Caco-2 (cell line): ENCODE measurements around the gene PTPRB. TPM values are rescaled to one million over a fixed set of nuclear protein-coding genes. Genes with fewer than 3 reads are reported as not detected.

Experiments
- BruUV-seq: library from RNA; stranded (reverse); fragments of 400-500 nt; replicated peaks from 2 replicates; lab custom pipeline; 2021; lab: Mats Ljungman, UMichigan
- CTCF ChIA-PET: fragments of 300-600 bp; sonication (Branson Sonifier 250); formaldehyde crosslinking; loops from one replicate; lab custom pipeline; 2022; ENCODE audit warnings: antibody characterized with exemption; lab: Charles Lee
- POLR2A ChIA-PET: fragments of 300-600 bp; sonication (Branson Sonifier 250); formaldehyde crosslinking; loops from one replicate; lab custom pipeline; 2022; ENCODE audit warnings: antibody characterized with exemption; lab: Charles Lee
- DNase-seq, 2 experiments: peaks; one replicate each; pipeline versions ENCODE4 v3.0.0 to v3.0.0-alpha.2; 2020 to 2022
- H3K27me3 ChIP-seq: replicated peaks from 2 replicates; pipeline ENCODE4 v1.6.0; 2011; ENCODE audit warnings: low read length; ENCODE audit not compliant: control insufficient read depth, insufficient read depth
- H3K36me3 ChIP-seq: 2 replicates; pipeline ENCODE4 v1.5.1; 2011; ENCODE audit warnings: low read length; ENCODE audit not compliant: control insufficient read depth, insufficient read depth
- H3K4me1 ChIP-seq: fragments of 250-450 bp; sonication (Bioruptor Pico); 2 replicates; pipeline ENCODE4 v1.5.1; 2020; ENCODE audit warnings: mild to moderate bottlenecking
- H3K4me3 ChIP-seq: 2 replicates; pipeline ENCODE4 v1.5.1; 2011; ENCODE audit warnings: low read depth, mild to moderate bottlenecking, control low read depth, low read length
- H3K9me3 ChIP-seq: fragments of 250-450 bp; sonication (Bioruptor Pico); 2 replicates; pipeline ENCODE4 v1.5.1; 2020; ENCODE audit warnings: mild to moderate bottlenecking, moderate library complexity
- H3K27ac Mint-ChIP-seq: one replicate; pipeline ENCODE4 v1.8.0; 2022; ENCODE audit warnings: mixed read lengths; ENCODE audit not compliant: unreplicated experiment
- H3K27me3 Mint-ChIP-seq: one replicate; pipeline ENCODE4 v1.8.0; 2022; ENCODE audit warnings: mixed read lengths; ENCODE audit not compliant: insufficient read depth, unreplicated experiment
- H3K36me3 Mint-ChIP-seq: one replicate; pipeline ENCODE4 v1.8.0; 2022; ENCODE audit warnings: mild to moderate bottlenecking, mixed read lengths; ENCODE audit not compliant: insufficient read depth, unreplicated experiment
- H3K4me1 Mint-ChIP-seq: one replicate; pipeline ENCODE4 v1.8.0; 2022; ENCODE audit warnings: low read depth, mixed read lengths; ENCODE audit not compliant: unreplicated experiment
- H3K4me3 Mint-ChIP-seq: one replicate; pipeline ENCODE4 v1.8.0; 2022; ENCODE audit warnings: mild to moderate bottlenecking, moderate library complexity, mixed read lengths; ENCODE audit not compliant: unreplicated experiment
- H3K9me3 Mint-ChIP-seq: one replicate; pipeline ENCODE4 v1.8.0; 2022; ENCODE audit warnings: mixed read lengths; ENCODE audit not compliant: unreplicated experiment
- intact Hi-C: fragments of 100-400 bp; cut with micrococcal nuclease; formaldehyde crosslinking; loops from one replicate; pipeline ENCODE4 v1.10.0; 2022; ENCODE audit not compliant: unreplicated experiment
- total RNA-seq: library from RNA; stranded (reverse); gene quantifications from 2 replicates; pipeline ENCODE4 v1.2.3, GENCODE V29; 2022
- TF ChIP-seq, protein P1 (sequence below), 2 experiments: fragments of 200-600 bp in 1 of 2; IDR thresholded peaks; 1 replicate in 1 of 2; 2 replicates in 1 of 2; pipeline versions ENCODE4 v1.5.1 to v1.8.0; 2011 to 2022; ENCODE audit warnings: antibody characterized with exemption in 1 of 2, control low read depth in 1 of 2, inconsistent platforms in 1 of 2, low read depth in 1 of 2, low read length in 1 of 2, mild to moderate bottlenecking in 1 of 2, moderate library complexity in 1 of 2; ENCODE audit not compliant: insufficient read depth in 1 of 2, severe bottlenecking in 1 of 2, unreplicated experiment in 1 of 2

The PTPRB gene
- total RNA-seq, 1 experiment from 2014 or later = 0.73 TPM

DNA sequence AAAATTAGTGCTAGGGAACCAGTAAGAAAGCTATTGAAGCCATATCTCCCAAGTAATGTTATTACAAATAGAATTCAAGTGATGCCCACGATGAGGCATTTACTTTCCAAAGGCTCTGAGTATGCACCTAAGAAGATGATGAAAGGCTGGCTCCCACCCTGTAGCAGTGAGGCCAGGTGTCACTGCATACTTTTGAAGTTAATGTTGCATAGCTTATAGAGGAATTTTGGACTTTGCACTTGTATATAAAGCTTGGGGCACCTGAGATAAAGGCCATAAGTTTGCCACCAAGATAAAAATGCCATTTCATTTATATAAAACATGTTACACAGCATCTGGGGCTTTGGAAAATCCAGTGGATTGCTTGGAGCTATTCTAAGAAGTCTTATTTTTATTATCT, 96.2 kb downstream of the PTPRB start:
- no peak overlapping the region for H3K4me3 ChIP-seq
- POLR2A ChIA-PET = no interaction called here
- TF ChIP-seq, protein P1, sequence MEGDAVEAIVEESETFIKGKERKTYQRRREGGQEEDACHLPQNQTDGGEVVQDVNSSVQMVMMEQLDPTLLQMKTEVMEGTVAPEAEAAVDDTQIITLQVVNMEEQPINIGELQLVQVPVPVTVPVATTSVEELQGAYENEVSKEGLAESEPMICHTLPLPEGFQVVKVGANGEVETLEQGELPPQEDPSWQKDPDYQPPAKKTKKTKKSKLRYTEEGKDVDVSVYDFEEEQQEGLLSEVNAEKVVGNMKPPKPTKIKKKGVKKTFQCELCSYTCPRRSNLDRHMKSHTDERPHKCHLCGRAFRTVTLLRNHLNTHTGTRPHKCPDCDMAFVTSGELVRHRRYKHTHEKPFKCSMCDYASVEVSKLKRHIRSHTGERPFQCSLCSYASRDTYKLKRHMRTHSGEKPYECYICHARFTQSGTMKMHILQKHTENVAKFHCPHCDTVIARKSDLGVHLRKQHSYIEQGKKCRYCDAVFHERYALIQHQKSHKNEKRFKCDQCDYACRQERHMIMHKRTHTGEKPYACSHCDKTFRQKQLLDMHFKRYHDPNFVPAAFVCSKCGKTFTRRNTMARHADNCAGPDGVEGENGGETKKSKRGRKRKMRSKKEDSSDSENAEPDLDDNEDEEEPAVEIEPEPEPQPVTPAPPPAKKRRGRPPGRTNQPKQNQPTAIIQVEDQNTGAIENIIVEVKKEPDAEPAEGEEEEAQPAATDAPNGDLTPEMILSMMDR (IDR thresholded peaks at IDR 0.05; ENCODE audit: insufficient read depth in 1 of 2, low read depth in 1 of 2, low read length in 1 of 2, severe bottlenecking in 1 of 2, unreplicated experiment in 1 of 2) = no peak
- CTCF ChIA-PET = no interaction called here
- intact Hi-C loops = no loop called here
- no peaks in the 10 kb centered on the region for H3K27me3 ChIP-seq
- no peak overlapping the region for H3K4me3 Mint-ChIP-seq
- H3K27ac Mint-ChIP-seq = no peak overlapping the region
- peaks cover 16% of the 10 kb centered on the region for H3K4me1 ChIP-seq
- H3K36me3 Mint-ChIP-seq = no peaks in the 10 kb centered on the region
- peak; percentile 33 to 48 for DNase-seq
- H3K9me3 ChIP-seq = no peaks in the 10 kb centered on the region
- no peaks in the 10 kb centered on the region for H3K9me3 Mint-ChIP-seq
- peaks cover 6% of the 10 kb centered on the region for H3K27me3 Mint-ChIP-seq
- no peaks in the 10 kb centered on the region for H3K4me1 Mint-ChIP-seq
- H3K36me3 ChIP-seq = no peaks in the 10 kb centered on the region
- no TSS peak for BruUV-seq

DNA sequence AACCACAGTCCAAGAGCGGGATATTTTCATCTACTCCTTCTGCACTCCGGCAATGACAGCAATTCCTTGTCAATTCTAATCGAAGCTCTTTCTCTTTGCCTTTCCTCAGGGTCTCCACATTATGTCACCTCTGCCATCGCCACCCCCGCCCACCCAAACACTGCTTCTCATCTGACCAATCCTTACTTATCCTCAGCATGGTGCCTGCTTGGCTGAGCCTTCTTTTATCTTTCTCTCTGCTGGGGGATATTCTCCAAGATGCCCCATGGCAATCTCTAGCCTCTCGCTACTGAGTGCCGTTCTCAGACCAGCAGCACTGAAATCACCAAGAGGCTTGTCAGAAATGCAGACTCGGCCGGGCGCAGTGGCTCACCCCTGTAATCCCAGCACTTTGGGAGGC, 100.6 kb downstream of the PTPRB start:
- CTCF ChIA-PET = no interaction called here
- POLR2A ChIA-PET = no interaction called here
- H3K36me3 Mint-ChIP-seq = no peaks in the 10 kb centered on the region

DNA sequence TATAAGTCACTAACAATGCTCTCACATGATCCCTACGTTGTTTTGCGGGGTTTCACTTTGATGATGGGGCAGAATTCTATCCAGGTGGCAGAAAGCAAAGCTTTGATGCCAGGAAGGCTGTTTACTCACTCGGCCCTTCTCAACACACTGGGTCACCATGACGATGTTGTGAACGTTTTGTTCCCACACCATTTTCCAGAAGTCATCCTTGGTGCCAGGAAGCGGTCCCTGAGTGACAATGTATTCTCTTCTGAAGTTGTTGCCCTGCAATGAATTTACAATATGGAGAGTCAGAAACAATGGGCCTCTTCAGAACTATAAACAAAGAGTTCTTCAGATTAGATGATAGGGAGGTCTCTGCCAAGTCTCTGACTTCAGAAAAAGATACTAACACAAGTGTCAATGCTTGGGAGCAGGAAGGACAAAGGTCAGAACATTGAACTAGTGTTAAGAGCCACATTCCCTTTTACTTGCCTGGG, 101.3 kb downstream of the PTPRB start:
- Mint-ChIP-seq H3K27me3 (peaks cover 5% of the 10 kb centered on the region), H3K36me3 (no peaks in the 10 kb centered on the region), H3K9me3 (no peaks in the 10 kb centered on the region), H3K4me1 (no peaks in the 10 kb centered on the region), H3K27ac (no peak overlapping the region), H3K4me3 (no peak overlapping the region)
- Histone ChIP-seq H3K27me3 (no peaks in the 10 kb centered on the region), H3K36me3 (no peaks in the 10 kb centered on the region), H3K4me1 (peaks cover 8% of the 10 kb centered on the region), H3K9me3 (no peaks in the 10 kb centered on the region), H3K4me3 (no peak overlapping the region)
- TF ChIP-seq, protein P1 (IDR thresholded peaks at IDR 0.05; ENCODE audit: insufficient read depth in 1 of 2, low read depth in 1 of 2, low read length in 1 of 2, severe bottlenecking in 1 of 2, unreplicated experiment in 1 of 2) = no peak
- no TSS peak for BruUV-seq
- intact Hi-C loops = no loop called here
- CTCF ChIA-PET = no interaction called here
- no peak for DNase-seq
- POLR2A ChIA-PET = no interaction called here

More for the DNA sequence above, 100.6 kb downstream of the PTPRB start:
- Histone ChIP-seq H3K4me3 (no peak overlapping the region), H3K9me3 (no peaks in the 10 kb centered on the region), H3K4me1 (peaks cover 16% of the 10 kb centered on the region), H3K27me3 (no peaks in the 10 kb centered on the region), H3K36me3 (no peaks in the 10 kb centered on the region)
- Mint-ChIP-seq H3K27ac (no peak overlapping the region), H3K4me1 (no peaks in the 10 kb centered on the region), H3K27me3 (peaks cover 5% of the 10 kb centered on the region), H3K9me3 (no peaks in the 10 kb centered on the region), H3K4me3 (no peak overlapping the region)
- no TSS peak for BruUV-seq
- no peak for DNase-seq
- TF ChIP-seq, protein P1 (IDR thresholded peaks at IDR 0.05; ENCODE audit: insufficient read depth in 1 of 2, low read depth in 1 of 2, low read length in 1 of 2, severe bottlenecking in 1 of 2, unreplicated experiment in 1 of 2) = no peak
- intact Hi-C loops = no loop called here
